GM19193 (cell line): Measurements from ENCODE around the gene RFC2.

Experiments used
- POLR2A ChIP-seq: IDR thresholded peaks from 4 replicates; pipeline ENCODE4 v1.6.1; 2011; ENCODE audit not compliant: insufficient read depth, insufficient read length; ENCODE audit errors: extremely low read depth

RFC2 gene

DNA sequence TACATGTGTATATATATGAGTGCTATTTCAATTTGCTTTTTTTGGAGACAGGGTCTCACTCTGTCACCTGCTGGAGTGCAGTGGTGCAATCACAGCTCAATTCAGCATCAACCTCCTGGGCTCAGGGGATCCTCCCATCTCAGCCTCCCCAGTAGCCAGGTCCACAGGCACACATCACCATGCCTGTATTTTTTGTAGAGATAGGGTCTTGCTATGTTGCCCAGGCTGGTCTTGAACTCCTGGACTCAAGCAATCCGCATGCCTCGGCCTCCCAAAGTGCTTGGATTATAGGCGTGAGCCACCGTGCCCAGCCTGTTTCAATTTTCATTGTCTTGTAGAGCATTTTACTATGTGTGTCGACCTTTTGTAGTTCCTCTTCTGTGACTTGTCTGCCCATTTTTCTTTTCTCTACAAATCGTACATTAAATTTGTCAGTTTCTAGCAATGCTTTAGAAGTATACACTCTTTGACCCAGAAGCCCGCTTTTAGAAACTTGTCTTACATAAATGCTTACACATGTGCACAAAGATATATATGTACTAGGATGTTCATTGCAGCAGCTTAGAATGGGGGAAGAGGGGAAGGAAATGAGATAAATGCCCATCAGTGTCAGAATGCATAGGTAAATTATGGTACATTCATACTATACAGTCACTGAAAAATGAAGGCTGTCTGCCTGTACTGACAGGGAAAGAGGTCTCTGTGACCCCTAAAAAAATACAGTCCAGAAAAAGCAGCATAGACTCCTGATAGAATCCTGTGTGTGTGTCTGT, 12.2 kb upstream of the RFC2 start:
- TF ChIP-seq POLR2A = no peak

GRCh38 chr7:74263399-74264120, 9.4 kb upstream of the RFC2 start:
- TF ChIP-seq POLR2A = no peak

DNA sequence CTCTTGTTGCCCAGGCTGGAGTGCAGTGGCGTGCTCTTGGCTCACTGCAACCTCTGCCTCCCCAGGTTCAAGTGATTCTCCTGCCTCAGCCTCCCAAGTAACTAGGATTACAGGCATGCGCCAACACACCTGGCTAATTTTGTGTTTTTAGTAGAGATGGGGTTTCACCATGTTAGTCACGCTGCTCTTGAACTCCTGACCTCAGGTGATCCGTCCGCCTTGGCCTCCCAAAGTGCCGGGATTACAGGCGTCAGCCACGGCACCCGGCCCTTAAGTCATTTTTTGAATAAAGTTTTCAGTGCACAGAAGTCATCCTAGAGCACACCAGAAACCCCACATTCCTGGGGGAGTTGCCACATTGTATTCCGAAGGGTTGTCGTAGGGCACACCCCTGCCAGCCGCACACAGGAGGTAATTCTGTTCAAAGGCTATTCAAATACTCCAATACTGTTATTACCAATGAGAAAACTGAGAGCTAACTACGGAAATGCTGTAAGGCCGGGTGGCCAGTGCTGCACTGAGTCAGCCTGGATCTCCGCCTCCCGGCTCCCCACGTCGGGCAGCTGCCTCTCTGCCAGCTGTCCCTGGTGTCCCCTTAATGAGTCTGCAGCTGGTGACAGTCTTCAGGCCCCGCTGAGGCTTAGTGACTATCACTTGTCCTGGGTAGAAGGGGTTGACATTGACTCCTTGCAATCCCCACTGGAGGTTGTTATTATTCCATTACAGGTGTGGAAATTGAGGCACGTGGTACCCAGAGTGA, 8.6 kb upstream of the RFC2 start:
- no peak for TF ChIP-seq POLR2A

DNA sequence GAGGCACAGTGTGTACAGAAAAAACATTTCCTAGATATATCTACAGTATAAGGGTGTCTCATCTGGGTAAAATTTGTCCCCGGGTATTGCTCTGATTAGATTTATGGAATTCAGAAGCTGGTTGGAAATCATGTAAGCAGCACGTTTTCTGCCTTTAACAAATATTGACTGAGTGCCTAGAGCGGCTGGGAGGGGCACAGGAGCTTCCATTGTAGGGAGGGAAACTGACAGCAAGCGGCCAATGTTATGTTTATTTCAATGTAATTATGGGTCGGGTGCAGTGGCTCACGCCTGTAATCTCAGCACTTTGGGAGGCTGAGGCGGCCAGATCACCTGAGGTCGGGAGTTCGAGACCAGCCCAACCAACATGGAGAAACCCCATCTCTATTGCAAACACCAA, 4.4 kb upstream of the RFC2 start:
- TF ChIP-seq POLR2A = no peak

DNA sequence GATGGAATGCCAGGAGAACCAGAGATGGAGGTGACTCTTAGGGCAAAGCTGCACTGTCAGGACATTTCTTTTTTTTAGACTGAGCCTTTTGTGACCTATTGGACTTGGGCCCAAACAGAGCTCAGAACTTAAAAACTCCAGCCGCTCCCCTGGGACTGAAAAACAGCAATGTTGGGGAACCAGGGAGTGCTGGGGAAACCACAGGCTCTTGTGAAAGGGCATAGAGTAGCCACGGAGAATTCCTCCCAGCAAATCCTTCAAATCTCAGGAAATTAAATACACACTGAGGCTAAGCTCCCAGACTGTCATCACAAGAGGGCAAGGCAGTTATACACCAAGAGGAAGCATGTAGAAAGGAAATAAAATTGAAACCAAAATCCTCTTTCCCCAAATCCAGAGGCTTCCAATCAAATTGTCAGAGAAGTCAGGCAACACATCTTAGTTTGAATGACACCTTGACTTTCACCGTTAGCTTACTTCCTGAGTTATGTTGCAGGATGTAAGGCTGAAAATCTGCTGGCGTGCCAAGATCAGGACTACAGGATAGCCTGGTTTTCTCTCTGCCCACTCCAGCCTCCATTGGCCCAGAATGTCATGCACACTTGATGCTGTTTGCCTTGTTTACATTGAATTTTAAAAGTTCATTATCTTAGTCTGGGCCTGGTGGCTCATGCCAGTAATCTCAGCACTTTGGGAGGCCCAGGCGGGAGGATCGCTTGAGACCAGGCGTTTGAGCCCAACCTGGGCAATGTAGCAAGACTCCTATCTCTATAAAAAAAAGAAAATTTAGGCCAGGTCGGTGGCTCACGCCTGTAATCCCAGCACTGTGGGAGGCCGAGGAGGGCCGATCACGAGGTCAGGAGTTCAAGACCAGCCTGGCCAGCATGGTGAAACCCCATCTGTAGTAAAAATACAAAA, 2.6 kb upstream of the RFC2 start:
- TF ChIP-seq POLR2A = no peak

- TF ChIP-seq POLR2A = no peak
Observed at GRCh38 chr7:74254858-74255379, 720 bp upstream of the RFC2 start.

- no peak for TF ChIP-seq POLR2A
Observed at GRCh38 chr7:74253835-74254128, 417 bp downstream of the RFC2 start.

DNA sequence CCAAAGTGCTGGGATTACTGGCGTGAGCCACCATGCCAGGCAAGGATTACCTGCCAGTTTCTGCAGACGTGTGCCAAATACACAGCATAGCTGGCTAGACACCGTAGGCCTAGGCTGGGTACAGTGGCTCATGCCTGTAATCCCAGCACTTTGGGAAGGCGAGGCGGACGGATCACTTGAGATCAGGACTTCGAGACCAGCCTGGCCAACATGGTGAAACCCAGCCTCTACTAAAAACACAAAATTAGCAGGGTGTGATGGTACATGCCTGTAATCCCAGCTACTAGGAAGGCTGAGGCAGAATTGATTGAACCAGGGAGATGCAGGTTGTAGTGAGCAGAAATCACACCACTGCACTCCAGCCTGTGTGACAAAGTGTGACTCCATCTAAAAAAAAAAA, 868 bp downstream of the RFC2 start:
- TF ChIP-seq POLR2A = no peak

DNA sequence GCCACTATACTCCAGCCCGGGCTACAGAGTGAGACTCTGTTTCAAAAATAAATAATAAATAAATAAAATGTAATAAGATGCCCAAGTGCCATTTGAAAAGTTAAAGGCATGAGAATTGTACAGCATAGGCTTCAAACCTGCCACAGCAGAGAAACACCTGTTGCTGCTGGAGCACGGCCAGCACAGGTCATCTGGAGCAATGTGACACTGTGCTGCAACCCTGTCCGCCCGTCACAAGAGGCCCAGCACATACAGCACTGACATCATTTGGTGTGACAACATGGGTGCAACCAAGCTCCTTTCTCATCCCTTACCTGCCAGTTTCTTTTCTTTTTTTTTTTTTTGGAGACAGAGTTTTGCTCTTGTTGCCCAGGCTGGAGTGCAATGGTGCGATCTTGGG, 1.3 kb downstream of the RFC2 start:
- TF ChIP-seq POLR2A = no peak

- no peak for TF ChIP-seq POLR2A
Observed at GRCh38 chr7:74248156-74248555, 6.0 kb downstream of the RFC2 start.

DNA sequence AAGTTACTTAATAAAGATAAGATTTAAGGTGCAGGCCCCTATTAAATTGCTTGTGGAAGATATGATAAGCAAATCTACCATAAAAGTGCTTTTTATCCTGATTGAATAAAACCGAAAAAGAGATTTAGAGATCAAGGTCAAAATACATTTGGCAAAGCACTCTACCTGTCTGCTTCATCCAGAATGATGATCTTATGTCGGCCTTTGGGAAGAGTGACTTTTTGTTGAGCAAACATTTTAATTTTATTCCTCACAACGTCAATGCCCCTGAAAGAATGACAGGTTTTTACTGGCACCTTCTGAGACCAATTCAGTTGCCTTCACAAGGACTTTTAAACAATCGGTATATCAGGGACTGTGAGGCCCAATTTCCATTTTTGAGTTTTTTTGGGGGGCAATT, 7.7 kb downstream of the RFC2 start:
- no peak for TF ChIP-seq POLR2A

- no peak for TF ChIP-seq POLR2A
Observed at GRCh38 chr7:74242122-74242443, 12.1 kb downstream of the RFC2 start.

DNA sequence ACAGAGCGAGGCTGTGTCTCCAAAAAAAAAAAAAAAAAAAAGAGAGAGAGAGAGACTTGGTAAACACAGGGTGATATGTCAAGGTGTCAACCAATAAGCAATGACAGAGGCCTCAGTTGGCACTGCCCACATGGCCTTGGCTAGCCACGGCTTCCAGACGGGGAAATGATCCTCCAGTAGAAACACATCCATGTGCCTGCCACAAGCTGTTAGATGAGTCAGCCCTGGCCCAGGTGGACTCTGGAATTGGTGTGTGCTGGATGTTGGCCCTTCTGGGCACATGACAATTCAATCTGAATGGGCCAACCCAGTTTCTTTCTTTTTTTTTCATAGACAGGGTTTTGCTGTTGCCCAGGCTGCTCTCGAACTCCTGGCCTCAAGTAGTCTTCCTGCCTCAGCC, 13.7 kb downstream of the RFC2 start:
- no peak for TF ChIP-seq POLR2A

GRCh38 chr7:74236284-74236683, 17.9 kb downstream of the RFC2 start:
- no peak for TF ChIP-seq POLR2A

DNA sequence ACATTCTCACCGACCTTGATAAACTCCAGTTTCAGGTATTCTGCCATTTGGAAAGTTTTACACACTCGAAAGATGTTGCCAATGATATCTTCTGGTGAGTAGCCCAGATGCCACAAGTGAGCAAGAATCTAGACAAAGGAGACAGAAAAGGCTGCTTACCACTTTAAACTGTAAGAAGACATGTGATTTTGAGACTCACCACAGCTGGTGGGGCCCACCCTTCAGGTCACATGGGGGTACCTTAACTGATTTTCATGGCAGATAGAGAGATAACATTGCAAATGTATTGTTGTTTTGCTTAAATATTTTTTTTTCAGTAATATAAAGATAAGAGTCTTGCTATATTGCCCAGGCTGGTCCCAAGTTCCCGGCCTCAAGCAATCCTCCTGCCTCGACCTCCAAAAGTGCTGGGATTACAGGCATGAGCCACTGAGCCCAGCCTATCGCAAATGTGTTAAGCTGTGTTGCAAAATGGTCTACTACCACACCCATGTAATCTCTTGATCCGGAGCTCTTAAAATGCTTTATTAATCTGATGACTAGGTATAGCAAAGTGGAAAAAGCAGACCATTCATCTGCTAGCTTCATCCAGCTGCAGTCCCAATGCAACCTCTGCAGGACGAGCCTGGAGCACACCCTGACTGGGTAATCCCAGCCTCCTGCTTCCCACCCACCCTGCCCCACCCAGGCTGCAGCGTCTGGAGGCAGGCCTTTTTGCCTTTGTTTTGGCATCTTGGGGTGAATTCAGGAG, 18.5 kb downstream of the RFC2 start:
- TF ChIP-seq POLR2A = no peak
